GM18867 (cell line): ENCODE measurements around the gene ACYP1.
"Not testable (repeated sequence)": the region's sequence is repeated elsewhere in the genome, so short reads cannot be mapped to it uniquely, and the experiment has no call there.

Source experiments
- ATAC-seq: cut with Tn5 transposase; IDR thresholded peaks from one replicate; pipeline ENCODE4 v1.9.1; 2021; ENCODE audit warnings: mild to moderate bottlenecking, moderate library complexity; ENCODE audit not compliant: unreplicated experiment

Gene ACYP1

DNA sequence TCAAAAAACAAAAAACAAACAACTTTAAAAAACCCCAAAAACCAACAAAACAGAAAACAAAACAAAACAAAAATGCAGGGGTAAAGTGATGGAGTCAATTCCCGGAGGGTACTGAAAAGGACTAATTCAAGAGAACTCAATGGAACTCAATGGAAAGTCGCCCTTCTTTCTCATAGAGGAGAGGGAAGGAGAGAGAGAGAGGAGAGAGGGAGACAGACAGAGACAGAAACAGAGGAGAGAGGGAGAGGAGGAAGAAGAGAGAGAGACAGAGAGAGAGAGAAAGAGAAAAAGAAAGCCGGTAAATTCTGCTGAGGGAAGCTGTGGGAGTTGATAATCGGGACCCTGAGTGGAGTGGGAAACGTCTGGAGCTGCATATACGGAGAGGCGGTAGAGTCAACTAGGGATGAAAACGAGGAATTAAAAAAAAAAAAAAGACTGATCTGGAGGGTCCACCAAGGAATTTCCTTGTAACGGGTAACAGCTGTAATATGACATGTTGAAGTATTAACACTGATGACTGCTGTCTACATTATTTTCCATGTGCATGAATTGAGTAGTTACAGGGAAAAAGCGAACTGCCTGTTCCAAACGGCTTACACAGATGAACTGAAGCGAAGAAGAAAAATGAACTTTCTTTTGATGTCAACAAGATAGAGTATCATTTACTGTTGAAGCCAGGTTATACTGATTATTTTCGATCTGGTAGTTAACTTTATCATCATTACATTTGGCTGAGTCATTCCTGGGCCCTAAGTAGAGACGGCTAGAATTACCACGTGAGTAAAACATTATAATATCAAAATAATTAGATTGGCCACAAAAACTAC, 4.7 kb upstream of the ACYP1 start:
- ATAC-seq: peak; percentile 12

DNA sequence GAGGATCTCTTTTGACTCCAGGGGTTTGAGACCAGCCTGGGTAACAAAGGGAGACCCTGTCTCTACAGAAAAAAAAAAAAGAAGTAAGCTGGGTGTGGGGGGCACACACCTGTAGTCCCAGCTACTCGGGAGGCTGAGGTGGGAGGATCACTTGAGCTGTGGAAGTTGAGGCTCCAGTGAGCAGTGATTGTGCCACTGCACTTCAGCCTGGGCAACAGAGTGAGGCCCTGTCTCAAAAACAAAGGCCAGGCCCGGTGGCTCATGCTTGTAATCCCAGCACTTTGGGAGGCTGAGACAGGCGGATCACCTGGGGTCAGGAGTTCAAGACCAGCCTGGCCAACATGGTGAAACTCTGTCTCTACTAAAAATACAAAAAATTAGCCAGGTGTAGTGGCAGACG, 3.9 kb upstream of the ACYP1 start:
- ATAC-seq: not testable (repeated sequence)

DNA sequence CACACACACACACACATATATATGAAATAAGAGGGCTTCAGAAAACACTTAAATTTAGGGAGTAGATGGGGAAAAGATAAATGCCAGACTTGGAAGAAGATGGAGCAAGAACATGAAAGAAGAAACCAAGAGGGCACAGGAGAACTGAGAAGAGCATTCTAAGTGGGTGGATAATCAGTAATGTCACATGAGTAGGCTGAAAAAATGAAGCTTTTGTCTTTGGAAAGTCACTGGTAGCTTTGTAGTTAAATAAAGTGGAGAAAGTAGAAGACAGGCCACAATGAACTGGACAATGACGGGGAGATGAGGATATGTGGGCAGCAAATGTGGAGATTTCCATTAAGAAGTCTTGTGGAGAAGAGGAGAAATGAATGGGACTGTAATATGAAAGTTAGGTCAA, 3.4 kb upstream of the ACYP1 start:
- no peak for ATAC-seq

DNA sequence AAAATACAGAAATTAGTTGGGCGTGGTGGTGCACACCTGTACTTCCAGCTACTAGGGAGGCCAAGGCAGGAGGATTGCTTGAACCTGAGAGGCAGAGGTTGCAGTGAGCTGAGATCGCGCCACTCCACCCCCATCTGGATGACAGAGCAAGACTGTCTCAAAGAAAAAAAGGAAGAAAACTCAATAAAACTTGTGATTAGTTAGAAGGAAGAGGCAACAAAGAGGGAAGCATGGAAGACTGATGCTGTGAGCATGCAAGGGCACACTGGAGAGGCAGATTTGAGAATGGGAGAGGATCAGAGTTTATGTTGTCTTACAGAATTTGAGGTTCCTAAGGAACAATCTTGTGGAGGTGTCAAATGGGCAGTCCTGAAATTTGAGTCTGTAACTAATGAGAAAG, 2.9 kb upstream of the ACYP1 start:
- no peak for ATAC-seq

DNA sequence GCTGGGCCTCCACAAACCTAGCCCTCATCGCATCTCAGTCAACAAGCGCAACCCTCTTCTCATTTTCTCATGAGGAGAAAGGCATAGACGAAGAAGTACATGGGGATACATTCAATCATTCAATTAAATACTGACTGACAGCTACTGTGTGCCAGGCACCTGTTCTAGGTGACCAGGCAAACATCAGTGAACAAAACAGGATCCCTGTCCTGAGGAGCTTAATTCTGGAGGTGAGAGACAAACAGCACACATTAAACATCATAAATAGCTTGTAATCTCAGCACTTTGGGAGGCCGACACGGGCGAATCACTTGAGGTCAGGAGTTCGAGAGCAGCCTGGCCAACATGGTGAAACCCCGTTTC, 362 bp upstream of the ACYP1 start:
- ATAC-seq: no peak

DNA sequence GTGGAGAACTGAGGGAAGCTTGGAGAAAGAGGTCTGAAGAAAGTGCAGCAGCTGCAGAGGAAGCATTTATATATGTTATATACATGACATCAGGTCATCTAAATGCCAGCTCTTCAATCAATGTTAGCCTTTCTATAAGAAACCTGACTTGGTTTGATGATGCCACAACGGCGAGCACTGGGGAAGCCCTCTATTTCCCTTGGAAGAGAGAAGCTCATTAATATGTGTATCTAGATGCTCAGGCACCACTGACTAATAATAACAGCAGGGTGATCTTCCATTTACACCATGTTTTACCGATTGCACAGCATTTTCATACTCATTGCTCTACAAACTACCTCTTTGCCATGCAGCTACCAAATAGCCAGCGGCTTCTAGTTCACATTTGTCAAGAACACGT, 811 bp downstream of the ACYP1 start:
- no peak for ATAC-seq

DNA sequence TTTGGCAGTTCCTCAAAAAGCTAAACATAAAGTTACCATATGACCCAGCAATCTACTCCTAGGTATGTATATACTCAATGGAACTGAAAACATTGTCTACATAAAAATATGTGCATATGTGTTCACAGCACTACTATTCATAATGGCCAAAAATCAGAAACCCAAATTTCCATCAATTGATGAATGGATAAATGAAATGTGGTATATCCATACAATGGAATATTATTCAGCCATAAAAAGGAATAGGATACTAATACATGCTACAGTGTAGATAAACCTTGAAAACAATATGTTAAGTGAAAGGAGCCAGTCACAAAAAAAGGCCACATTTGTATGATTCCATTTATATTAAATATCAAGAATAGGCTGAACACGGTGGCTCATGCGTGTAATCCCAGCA, 3.4 kb downstream of the ACYP1 start:
- no peak for ATAC-seq

DNA sequence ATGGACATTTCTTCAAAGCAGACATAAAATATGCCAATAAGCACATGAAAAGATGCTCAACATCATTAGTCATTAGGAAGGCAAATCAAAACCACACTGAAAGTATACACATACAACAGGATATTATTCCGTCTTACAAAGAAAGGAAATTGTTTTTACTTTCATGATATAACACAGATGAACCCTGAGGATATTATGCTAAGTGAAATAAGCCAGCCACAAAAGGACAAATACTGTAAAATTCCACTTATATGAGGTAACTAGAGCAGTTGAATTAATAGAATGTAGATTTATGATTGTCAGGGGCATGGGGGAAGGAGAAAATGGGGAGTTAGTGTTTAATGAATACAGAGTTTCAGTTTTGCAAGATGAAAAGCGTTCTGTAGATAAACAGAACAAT, 4.2 kb downstream of the ACYP1 start:
- no peak for ATAC-seq

DNA sequence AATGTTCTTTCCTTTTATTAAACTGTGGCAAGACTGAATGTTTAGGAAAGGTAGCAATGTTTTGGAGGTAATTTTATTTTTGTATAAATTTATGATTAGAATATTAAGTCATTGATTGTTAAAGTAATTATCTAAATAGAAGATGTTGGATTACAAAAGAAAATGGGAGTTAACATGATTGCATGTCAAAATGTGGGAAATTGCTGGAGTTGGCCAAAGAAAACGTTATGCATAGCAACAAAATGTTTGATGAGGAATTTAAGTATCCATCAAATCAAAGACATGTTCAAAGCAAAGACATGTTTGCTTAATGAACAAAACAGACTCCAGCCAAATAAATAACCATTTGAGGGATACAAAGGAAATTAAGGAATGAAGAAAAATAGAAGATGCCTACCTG, 9.4 kb downstream of the ACYP1 start:
- no peak for ATAC-seq

DNA sequence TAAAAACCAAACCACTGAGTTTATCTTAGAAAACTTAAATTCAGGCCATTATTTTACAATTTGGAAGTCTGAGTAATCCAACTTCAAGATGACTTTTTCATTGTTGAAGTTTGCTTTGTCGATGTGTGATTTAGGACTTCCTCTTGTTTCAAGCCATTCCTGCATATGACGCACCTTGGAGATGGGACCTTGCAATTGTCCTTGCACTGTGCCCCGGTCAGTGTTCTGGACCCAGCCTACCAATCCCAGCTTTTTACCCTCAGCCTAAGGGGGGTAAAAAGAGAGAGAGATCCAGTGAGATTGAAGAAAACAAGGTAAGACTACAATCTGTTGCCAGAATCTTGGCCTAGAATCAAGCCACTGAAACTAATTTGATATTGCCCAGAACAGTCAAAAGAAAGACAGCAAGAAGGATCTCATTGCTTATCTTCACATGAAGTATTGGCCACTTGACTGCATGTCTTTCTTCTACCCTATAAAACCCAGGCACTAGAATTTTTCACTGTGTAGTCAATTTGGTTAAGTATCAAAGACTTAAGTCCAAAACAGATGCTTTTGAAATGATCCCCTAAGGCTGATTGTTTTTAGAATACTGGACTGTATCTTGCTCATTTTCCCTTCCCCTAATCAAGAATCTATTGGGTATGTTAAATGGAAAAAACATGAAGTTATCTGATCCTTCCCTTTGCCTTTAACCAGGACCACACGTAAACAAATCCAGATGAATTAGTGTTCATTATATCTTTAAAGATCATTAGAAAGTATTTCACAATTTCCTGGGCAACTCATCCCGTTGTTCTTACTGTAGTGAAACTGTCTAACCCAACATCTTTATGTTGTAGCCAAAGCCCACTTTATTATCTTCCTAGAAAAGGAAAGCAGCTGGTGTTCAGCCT, 10.2 kb downstream of the ACYP1 start:
- ATAC-seq: no peak

DNA sequence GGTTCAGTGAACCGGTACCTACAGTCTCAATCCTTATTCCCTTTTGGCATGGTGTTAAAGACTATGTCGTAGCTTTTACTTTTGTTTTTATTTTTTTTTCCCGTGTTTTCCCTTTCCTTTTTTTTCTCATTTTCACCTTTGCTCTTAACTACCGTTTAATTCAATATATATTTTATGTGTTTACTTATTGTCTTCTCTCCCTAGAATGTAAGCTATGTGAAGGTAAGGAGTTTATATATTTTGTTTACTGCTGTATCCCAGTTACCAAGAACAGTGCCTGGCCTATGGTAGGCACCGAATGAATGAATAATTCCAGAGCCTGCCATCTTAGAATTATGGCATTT, 12.3 kb downstream of the ACYP1 start:
- no peak for ATAC-seq

DNA sequence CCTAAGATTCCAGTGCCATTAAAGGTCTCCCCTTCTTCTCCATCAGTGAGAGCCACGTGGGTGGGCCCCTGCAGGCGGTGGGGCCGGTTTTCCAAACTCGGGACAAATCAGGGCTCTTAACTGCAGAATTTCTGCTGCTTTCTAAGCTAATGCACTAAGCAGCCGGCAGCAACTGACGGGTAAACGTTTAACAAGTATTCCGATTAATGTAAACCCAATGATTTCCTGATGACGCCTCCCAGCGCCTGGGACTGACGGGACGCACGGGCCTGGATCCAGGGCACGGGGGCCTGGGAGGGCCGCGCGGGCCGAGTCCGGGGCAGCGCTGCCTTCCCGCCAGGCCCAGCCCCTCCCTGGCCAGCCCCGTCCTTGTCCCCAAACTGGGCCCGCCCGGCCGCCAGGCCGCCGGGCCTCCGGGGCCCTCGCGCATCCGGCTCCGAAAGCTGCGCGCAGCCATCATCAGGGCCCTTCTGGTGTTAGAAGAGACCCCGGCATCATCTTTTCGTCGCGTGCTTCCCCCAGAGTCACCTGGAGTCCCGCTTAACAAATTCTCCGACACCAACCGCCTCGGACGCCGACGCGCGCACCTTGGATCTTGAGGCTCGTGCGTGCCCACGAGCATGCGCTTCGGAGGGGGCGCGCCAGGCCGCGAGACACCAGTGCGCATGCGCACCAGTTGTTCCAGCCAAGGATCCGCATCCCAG, 12.8 kb downstream of the ACYP1 start, which contains the start of gene MLH3:
Gene MLH3, minus strand, starts transcription at position 616 of the 704 bp plus-strand sequence. CDS start 1,812 bp downstream, outside the sequence.
- peak; percentile 77 for ATAC-seq

DNA sequence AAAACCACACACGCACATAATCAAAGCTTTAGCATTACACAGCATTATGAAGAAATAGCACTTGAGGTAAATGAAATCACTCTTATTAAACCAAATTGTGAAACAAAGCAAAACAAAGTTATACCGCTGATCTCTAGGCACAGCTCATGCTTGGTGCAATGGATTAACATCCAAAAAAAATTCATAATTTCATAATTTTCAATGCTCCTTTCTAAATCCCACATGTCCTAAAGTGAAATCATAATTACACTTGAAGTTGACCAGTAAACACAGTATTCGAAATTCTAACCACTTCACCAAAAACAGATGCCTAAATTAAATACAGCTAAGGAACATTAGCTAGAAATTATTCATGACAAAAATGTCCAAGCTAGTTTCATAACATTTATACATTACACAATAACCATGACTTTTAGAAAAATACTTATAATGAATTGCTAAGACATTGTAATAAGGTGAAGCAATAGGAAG, 14.1 kb downstream of the ACYP1 start:
- ATAC-seq: no peak

DNA sequence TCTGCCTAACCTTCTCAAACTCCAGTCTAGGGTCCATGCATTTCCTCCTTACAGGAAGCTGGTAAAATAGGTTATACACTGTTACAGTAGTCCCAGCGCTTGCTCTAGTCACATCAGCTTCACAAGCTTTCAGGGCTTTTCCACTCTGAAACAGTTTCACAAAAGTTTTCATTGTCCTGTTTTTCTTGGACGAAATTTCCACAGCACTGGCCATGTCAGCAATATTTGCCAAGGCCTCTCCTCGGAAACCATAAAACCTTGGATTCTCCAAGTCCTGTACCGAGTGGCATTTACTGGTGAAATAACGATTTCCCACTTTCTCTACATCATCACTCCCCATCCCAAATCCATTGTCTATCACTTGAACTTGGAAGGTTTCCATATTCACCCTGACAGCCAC, 14.7 kb downstream of the ACYP1 start:
- no peak for ATAC-seq

DNA sequence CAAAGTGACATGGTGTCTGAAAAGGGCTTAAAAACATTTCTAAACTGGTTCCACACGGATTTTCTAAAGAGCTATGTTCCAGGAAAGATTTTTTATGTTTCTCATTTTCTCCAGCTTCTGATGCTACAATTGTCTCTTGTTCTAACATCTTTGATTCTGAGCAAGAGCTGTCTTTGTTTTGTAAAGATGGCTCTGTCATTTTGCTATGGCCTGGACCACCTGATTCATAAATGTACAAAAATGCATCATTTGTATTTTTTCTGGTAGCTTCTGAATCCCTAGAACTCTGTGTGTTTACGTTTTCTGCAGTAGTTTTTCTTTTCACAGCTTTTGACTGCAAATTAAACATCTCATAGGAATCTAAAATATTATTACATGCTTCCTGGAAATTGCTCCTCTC, 15.7 kb downstream of the ACYP1 start:
- ATAC-seq: no peak

DNA sequence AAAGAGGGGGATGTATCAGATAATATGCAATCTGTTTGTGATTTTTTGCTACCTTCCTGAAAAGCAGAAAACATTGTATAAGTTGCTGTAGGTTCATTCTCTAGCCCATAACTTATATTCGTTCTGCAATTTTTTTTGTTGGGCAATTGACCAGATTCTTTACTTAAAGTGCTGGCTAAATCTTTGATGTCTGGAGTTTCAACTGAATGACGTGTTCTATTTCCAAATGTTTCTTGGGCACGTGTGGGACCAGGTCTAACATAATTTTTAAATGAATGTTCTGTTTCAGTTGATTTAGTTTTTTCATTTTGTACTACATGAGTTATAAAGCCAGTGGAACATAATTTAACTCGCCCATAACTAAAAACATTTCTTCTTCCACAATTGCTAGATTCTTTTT, 16.3 kb downstream of the ACYP1 start:
- no peak for ATAC-seq

DNA sequence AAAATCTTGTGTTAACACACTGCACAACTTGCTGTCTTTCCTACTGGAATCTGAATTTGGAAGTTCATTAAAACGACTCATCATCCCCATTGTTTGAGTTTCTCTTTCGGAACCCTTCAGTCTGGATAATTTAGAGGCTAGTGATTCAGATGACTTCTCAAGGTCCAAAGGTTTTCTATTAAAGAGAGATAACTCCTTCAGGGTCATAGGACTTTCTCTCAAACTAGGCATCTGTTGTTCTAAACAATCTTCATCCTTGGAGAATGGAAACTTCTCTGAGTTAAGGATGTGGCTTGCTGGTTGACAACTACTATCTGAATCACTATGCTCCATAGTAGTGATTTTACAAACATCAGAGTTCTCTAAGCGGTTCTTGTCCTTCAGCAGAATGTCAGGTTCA, 16.9 kb downstream of the ACYP1 start:
- ATAC-seq: no peak

DNA sequence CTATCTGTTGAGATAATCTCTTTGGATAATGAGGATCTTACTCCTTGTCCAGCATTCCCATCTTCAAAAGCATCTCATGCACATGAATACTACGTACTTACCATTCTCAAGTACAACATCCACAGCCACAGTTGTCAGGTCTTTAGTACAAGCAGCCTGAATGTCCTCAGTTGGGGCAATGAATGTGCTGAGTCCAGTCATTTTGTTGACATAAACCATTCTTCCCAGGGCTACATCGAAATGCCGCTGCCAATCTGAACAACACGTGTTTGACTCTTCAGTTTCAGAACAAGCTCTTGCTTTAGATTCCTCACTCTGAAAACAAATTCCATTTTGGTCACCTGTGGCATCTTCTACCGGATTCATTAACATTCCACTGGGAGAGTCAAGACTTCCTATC, 17.5 kb downstream of the ACYP1 start:
- ATAC-seq: no peak

DNA sequence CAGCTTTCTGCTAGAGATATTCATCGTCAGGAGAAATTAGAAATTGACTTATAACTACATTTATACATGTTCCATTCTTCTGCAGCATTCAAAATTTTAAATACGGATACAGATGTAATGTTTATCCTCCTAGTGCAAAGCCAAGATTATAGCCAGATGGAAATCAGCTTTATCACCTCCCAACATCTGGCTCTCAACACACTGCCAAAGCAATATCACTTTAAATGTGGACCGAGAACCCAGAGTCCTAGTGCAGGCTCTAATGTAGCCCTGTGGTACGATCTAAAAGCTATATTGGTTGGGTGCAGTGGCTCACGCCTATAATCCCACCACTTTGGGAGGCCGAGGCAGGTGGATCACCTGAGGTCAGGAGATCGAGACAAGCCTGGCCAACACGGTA, 19.1 kb downstream of the ACYP1 start:
- no peak for ATAC-seq

DNA sequence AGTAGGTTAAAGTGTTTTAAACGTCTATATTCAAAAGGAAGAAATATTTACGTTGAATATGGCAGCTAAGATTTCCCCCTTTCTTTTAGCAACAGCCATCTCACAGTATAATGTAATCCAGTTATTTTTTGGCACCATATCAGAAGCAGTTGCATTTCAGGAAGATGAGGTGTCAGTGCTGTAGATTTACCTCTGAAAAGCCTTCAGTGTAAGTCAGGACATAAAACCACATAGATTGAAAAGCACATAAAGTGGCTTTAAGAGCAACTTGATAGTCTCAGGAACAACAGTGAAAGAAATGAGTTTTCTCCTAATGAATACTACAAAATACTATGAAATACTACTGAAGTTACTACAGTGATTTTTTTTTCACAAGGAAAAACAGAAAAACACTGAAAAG, 19.5 kb downstream of the ACYP1 start:
- no peak for ATAC-seq

DNA sequence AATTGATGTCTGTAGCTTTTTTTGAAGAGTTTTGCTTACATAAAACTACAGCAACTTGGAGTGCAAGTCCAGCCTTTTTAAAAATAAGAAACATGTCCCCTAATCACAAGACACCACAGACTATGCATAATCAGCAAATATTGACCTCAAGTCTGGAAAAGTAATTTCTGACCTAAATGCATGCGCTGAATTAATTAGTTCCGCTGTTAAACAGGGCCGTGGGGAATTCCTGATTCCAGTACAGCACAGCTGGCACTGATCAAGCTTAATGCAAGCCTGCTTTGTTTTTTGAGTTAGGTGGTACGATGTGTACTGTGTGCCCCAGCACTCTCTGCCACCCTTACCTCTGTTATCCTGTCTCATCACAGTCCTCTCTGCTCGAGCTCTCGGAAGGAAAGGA, 21.8 kb downstream of the ACYP1 start:
- ATAC-seq: no peak
